DND-41 (cell line): ENCODE data around the gene CREBBP.
A peak's percentile ranks its signal among the peaks of the same experiment; 100 is the strongest.

ENCODE experiments used
- ATAC-seq: fragments of 200-7000 bp; cut with Tn5 transposase; 3 replicates; pipeline ENCODE4 v1.9.1; 2021; ENCODE audit warnings: low read depth; ENCODE audit not compliant: insufficient read depth
- DNase-seq: peaks from one replicate; pipeline ENCODE4 v3.0.0-alpha.2; 2020
- H2AFZ ChIP-seq: 2 replicates; pipeline ENCODE4 v1.6.0; 2012; ENCODE audit warnings: low read depth, low read length
- H3K27ac ChIP-seq: 2 replicates; pipeline ENCODE4 v1.5.1; 2012; ENCODE audit warnings: low read length, inconsistent platforms
- H3K27me3 ChIP-seq: fragments of 200-600 bp; sonication (generic); 2 replicates; pipeline ENCODE4 v1.6.0; 2012; ENCODE audit warnings: low read length, mild to moderate bottlenecking, inconsistent platforms; ENCODE audit not compliant: insufficient read depth, poor library complexity
- H3K36me3 ChIP-seq: 2 replicates; pipeline ENCODE4 v1.5.1; 2012; ENCODE audit warnings: low read length, inconsistent platforms; ENCODE audit not compliant: insufficient read depth
- H3K4me1 ChIP-seq: 2 replicates; pipeline ENCODE4 v1.5.1; 2012; ENCODE audit warnings: mild to moderate bottlenecking, low read length; ENCODE audit not compliant: insufficient read depth
- H3K4me2 ChIP-seq: 2 replicates; pipeline ENCODE4 v1.6.0; 2012; ENCODE audit warnings: mild to moderate bottlenecking, moderate library complexity, low read length, inconsistent platforms; ENCODE audit not compliant: insufficient read depth
- H3K4me3 ChIP-seq, 2 experiments: fragments of 200-600 bp in 1 of 2; shearing (Covaris generic) in 1 of 2; 2 replicates each; pipeline ENCODE4 v1.5.1; 2012 to 2016; ENCODE audit warnings: inconsistent platforms in 2 of 2, low read length in 2 of 2, mild to moderate bottlenecking in 2 of 2, low read depth in 1 of 2, moderate library complexity in 1 of 2
- H3K79me2 ChIP-seq: 2 replicates; pipeline ENCODE4 v1.6.0; 2012; ENCODE audit warnings: low read length, inconsistent platforms; ENCODE audit not compliant: insufficient read depth
- H3K9ac ChIP-seq: 2 replicates; pipeline ENCODE4 v1.6.0; 2012; ENCODE audit warnings: low read depth, mild to moderate bottlenecking, inconsistent platforms, low read length, moderate library complexity
- H3K9me3 ChIP-seq: 2 replicates; pipeline ENCODE4 v1.5.1; 2012; ENCODE audit warnings: low read length, moderate library complexity, mild to moderate bottlenecking, inconsistent platforms; ENCODE audit not compliant: insufficient read depth, severe bottlenecking
- H4K20me1 ChIP-seq: 2 replicates; pipeline ENCODE4 v1.6.0; 2012; ENCODE audit warnings: low read length; ENCODE audit not compliant: insufficient read depth
- CTCF ChIP-seq: IDR thresholded peaks from 2 replicates; pipeline ENCODE4 v1.5.1; 2012; ENCODE audit warnings: borderline replicate concordance, low read length, moderate library complexity, mild to moderate bottlenecking; ENCODE audit not compliant: poor library complexity, severe bottlenecking; ENCODE audit errors: extremely low read depth
- EZH2 ChIP-seq: IDR thresholded peaks from 3 replicates; pipeline ENCODE4 v1.6.1; 2012; ENCODE audit warnings: borderline replicate concordance, low read depth, mild to moderate bottlenecking, moderate library complexity, low read length, inconsistent platforms; ENCODE audit not compliant: severe bottlenecking

CREBBP gene

GRCh38 chr16:3736116-3736515 is 144.4 kb downstream of the CREBBP start:
- Histone ChIP-seq H4K20me1 (peaks cover 28% of the 10 kb centered on the region), H3K36me3 (peaks cover 91% of the 10 kb centered on the region), H2AFZ (no peak overlapping the region), H3K79me2 (no peaks in the 10 kb centered on the region), H3K4me3 (no peak overlapping the region), H3K9ac (no peak overlapping the region), H3K9me3 (no peaks in the 10 kb centered on the region), H3K27ac (no peak overlapping the region), H3K27me3 (no peaks in the 10 kb centered on the region), H3K4me1 (no peaks in the 10 kb centered on the region), H3K4me2 (no peak overlapping the region)
- DNase-seq (no peak), ATAC-seq (no peak)
- TF ChIP-seq CTCF, result no peak
- no peak for TF ChIP-seq EZH2

- H3K79me2 ChIP-seq, result no peaks in the 10 kb centered on the region
- H3K9ac ChIP-seq, result no peak overlapping the region
- ATAC-seq (no peak), DNase-seq (no peak)
- no peak overlapping the region for H3K4me2 ChIP-seq
- H3K4me1 ChIP-seq, result no peaks in the 10 kb centered on the region
- peaks cover 29% of the 10 kb centered on the region for H4K20me1 ChIP-seq
- no peak overlapping the region for H3K4me3 ChIP-seq
- H3K27ac ChIP-seq, result no peak overlapping the region
- H3K36me3 ChIP-seq, result peaks cover 91% of the 10 kb centered on the region
- TF ChIP-seq EZH2 (no peak), CTCF (no peak)
- H3K27me3 ChIP-seq, result no peaks in the 10 kb centered on the region
- H2AFZ ChIP-seq, result no peak overlapping the region
- no peaks in the 10 kb centered on the region for H3K9me3 ChIP-seq
These were observed 145.0 kb downstream of the CREBBP start for GRCh38 chr16:3735541-3735940.

GRCh38 chr16:3734758-3735221 is 145.7 kb downstream of the CREBBP start:
- H3K27ac ChIP-seq, result no peak overlapping the region
- peaks cover 34% of the 10 kb centered on the region for H4K20me1 ChIP-seq
- ATAC-seq (0 out of 3 replicates have a peak, but pooled peaks have one; percentile 22), DNase-seq (no peak)
- no peak overlapping the region for H2AFZ ChIP-seq
- no peaks in the 10 kb centered on the region for H3K9me3 ChIP-seq
- H3K4me2 ChIP-seq, result no peak overlapping the region
- TF ChIP-seq CTCF (no peak), EZH2 (no peak)
- no peaks in the 10 kb centered on the region for H3K27me3 ChIP-seq
- H3K4me3 ChIP-seq, result no peak overlapping the region
- H3K79me2 ChIP-seq, result no peaks in the 10 kb centered on the region
- no peaks in the 10 kb centered on the region for H3K4me1 ChIP-seq
- peaks cover 92% of the 10 kb centered on the region for H3K36me3 ChIP-seq
- H3K9ac ChIP-seq, result no peak overlapping the region
